LNCAP (cell line): ENCODE results near the gene BTN1A1.

Experiments used
- TF ChIP-seq, protein P1 (sequence below): fragments of 450-650 bp; IDR thresholded peaks from 2 replicates; pipeline ENCODE4 v1.5.1; 2017; ENCODE audit warnings: mild to moderate bottlenecking

BTN1A1 gene

GRCh38 chr6:26472549-26473290 lies 27.4 kb upstream of the BTN1A1 start:
- TF ChIP-seq, protein P1, sequence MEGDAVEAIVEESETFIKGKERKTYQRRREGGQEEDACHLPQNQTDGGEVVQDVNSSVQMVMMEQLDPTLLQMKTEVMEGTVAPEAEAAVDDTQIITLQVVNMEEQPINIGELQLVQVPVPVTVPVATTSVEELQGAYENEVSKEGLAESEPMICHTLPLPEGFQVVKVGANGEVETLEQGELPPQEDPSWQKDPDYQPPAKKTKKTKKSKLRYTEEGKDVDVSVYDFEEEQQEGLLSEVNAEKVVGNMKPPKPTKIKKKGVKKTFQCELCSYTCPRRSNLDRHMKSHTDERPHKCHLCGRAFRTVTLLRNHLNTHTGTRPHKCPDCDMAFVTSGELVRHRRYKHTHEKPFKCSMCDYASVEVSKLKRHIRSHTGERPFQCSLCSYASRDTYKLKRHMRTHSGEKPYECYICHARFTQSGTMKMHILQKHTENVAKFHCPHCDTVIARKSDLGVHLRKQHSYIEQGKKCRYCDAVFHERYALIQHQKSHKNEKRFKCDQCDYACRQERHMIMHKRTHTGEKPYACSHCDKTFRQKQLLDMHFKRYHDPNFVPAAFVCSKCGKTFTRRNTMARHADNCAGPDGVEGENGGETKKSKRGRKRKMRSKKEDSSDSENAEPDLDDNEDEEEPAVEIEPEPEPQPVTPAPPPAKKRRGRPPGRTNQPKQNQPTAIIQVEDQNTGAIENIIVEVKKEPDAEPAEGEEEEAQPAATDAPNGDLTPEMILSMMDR, result no peak

DNA sequence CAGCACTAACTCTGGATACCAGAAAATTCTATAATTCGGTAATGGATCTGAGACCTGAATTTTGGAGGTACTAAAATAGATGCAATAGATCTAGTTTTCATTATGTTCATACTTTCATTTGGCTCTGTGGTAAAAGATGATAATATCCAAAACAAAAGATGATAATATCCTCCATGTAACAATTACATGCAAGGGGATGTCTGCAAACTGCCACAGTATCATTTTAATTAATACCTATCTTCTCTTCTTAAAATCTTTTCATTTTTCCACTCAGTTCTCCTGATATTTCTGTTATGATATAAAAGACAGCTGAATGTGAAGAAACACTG lies 26.7 kb upstream of the BTN1A1 start:
- TF ChIP-seq, protein P1, result no peak

DNA sequence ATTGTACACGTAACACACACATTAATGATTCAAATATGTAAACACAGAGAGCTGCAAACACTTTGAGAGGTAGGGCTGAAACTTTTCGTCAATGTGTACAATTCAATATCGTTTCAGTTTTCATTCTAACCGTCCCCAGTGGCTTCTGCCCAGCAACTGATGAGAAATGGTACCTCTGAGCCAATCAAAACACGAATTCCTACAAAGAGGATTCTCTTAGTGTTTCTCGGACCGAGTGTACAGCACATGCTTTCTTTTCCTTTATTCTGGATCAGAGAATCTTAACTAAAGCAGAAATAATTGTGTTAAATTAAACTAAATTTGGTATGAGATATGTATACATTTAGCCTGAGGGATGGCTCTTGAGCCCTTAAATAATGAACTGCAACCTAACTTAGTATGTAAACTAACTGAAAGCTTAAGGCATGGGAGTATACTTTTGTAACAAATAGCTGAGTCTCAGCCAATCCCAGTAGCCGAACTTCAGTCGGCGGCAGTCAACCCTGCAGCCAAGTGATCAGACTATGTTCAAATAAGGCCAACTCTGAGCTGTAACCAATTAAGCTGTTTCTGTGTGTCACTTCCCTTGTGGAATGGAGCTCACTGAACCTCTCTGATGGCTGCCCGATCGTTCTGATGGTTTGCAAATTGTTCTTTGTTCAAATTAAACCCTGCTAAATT lies 26.2 kb upstream of the BTN1A1 start:
- TF ChIP-seq, protein P1, result no peak

GRCh38 chr6:26474439-26474881 lies 25.6 kb upstream of the BTN1A1 start:
- TF ChIP-seq, protein P1, result no peak

DNA sequence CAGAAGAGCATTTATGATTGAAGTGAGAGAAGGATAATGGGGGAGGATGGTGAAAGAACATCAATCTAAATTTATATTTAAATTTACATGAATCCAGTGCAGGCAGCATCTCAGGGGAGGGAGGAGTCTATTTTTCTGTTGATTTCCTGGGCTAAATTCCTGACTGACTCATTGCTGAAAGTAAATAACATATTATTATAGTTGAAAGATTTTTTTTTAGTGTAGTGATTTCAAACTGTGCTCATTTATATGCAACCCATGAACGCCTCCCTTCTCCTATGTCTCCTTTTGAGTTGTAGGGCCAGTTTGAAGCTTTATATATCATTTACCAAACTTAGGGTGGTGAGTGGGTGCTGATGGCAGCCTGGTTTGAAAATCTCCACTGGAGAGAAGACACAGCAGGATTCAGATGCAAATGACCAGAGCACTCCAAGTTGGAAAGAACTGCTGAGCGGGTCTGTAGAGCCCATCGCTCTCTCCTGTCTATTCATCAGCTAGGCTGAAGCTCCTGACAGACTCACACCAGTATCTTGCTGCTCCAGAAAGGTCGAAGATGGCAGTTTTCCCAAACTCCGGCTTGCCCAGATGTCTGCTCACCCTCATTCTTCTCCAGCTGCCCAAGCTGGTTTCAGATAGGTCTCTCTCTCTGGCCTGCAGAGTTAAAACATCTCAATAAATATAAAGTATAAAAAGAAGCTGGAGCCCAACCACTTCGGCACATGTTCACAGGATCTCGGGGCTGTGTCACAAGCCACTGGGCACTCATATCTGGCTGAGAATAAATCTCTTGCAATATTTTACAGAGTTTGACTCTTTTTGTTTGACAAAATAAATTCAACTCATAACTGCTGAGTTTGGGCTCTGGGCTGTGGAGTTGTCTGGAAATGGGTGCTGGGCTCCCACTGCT lies 24.0 kb upstream of the BTN1A1 start:
- TF ChIP-seq, protein P1, result no peak

- TF ChIP-seq, protein P1, result no peak
These were observed 23.2 kb upstream of the BTN1A1 start for GRCh38 chr6:26476896-26477295.

- TF ChIP-seq, protein P1, result no peak
These were observed 22.7 kb upstream of the BTN1A1 start for GRCh38 chr6:26477426-26477825.
